ENCODE data around the gene ARL2BP.

Gene ARL2BP

GRCh38 chr16:57283214-57283958 lies 38.3 kb downstream of the ARL2BP start:
- no peak for DNase-seq

GRCh38 chr16:57283959-57284208 lies 38.8 kb downstream of the ARL2BP start:
- DNase-seq: no peak

DNA sequence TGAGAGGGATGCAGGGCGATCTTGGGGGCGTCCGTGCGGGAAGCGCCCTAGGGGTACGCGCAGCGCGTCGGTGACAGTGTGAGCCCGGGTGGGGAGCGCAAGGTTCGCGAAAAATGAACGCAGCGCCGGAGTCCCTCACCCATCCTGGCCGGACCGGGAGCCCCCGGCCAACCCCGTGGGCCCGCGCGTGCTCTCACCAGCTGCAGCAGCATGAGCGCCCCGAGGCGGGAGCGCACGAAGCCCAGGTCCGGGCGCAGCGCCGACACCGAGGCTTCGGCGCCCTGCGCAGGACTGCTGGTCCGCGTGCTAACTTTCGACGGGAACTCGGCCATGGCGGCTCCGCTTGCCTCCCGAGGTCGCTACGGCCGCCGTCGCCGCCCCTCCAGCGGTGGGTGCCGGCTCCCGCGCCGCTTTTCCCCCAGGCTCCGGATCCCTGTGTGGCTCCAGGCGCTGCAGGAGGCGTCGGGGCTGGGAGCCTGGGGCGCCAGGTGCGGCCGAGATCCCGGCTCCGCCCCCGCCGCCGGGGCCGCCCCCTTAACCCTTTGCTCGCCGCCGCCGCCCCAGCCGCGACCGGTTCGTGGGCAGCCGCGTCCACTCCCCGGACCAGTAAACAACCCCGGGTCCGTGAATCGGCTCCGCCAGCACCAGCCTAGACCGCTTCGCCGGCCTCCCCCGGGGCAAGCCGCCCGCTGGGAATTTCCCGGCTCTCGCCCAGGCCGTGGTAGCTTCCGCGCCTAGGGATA lies 39.3 kb downstream of the ARL2BP start, which contains the start of gene PLLP:
Gene PLLP, minus strand, starts transcription at position 464 of the 743 bp plus-strand sequence. Its CDS starts 132 bp downstream, at position 332.
- DNase-seq: peak; percentile 28 to 63 (median 45)

DNA sequence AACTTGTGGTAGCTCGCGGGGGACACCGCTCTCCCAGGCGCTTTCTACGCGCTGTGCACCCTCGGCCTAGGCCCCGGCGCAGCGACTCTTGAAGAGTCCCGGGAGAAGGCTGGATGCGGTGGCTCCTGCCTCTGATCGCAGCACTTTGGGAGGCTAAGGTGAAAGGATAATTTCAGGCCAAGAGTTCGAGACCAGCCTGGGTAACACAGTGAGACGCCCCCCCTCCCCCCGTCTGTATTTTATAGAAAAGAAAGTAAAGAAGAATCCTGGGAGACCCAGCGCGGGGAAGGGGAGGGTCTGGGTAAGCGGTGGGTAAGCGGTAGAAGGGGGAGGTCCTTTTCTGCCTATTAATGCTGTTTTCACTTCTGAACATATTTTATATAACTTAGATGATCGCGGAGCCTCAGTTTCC lies 39.9 kb downstream of the ARL2BP start:
- DNase-seq: no peak

DNA sequence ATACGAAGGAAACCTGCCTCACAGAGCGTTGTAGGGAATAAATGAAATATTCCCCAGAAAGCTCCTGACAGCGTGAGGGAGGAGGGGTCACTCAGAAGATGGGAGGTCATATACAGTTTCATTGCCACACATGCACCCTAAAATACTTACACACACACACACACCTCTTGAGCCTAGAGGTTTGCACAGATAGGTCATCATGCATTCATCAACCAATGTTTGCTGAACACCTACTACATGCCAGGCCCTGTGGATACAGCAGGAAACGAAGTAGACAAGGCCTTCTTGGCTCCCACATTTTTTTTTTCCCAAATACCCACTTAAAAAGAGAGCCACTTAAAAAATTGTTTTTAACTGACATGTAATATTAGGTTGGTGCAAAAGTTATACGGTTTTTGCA lies 40.3 kb downstream of the ARL2BP start:
- DNase-seq: no peak

DNA sequence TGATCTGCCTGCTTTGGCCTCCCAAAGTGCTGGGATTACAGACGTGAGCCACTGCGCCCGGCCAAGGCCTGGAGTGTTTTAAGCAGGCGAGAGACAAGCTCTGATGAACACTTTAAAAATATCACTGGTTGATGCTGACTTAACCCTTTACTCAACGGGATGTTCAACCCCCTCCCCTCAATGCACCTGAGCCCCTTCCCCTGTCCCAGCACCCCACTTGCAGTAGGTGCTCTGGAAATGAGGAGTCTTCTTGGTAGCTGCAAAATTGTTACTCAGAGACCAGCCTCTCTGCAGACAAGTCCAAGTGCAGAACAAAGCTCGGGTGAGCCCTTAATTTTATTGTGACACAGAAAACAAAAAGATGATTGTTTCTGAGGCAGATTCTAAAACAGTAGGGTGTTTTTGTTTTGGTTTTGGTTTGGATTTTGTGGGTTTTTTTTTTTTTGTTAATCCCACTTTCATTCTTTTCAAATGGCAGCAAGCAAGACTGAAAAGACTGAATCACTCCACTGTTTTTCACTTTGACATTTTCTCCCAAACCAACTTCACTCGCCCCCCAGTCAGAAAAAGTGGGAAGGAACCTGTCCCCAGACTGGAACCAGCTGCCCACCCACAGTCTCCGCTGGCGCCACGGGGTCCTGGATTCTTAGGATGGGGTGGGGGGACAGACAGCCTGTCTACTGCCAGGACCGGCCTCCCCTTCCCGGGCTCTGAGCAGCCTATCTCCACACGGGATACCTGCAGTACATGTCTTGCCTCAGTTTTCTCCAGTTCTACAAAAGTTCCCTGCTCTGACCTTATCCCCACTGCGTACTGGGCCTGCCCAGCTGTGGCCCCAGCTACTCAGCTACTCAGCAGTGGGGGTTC lies 44.6 kb downstream of the ARL2BP start:
- no peak for DNase-seq

DNA sequence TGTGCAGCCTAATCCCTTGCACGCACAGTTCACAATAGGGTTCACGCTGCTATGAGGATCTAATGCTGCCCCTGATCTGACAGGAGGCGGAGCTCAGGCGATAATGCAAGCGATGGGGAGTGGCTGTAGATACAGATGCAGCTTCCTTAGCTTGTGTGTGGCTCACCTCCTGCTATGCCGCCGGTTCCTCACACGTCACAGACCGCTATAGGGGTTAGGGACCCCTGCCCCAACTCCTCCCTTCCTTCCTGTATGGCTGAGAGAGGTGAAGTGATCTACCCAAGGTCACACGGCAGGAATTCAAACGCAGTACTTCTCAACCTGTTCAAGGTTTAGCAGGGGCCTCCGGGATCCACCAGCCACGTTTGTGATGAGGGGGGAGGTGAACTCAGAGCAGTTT lies 52.8 kb downstream of the ARL2BP start:
- DNase-seq: no peak

DNA sequence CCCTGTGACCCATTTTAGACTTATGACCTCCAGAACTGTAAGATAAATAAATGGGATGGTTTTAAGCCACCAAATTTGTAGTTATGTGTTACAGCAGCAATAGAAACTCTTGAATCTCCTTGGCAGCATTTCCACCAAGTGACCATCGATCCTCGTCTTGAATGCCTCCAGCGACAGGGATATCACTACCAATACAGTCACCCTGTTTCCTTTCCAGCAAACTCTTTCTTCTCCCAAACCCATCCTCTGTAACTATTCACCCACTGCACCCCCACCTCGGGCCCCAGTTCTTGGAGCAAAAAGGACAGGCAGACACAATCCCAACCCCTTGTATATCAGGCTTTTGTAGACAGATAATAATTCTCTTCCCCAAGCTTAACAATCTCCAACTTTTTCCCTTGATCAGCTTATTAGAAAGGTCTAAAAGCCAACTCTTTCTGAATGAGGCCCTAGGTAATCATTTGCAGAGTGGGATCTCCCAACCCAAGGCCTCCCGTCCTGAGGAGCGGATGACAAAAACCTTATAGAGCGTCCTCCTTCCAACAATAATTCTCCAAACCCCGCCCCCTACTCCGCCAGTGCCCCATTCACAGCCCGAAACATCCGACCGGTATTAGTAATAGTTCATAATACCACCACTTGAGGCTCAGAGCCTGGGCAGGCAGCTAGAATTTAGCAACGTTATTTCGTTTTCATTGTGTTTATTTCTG lies 54.1 kb downstream of the ARL2BP start:
- DNase-seq: no peak

- DNase-seq: peak; percentile 91 to 95 (median 94)
Measured at GRCh38 chr16:57299719-57300386, 54.8 kb downstream of the ARL2BP start.

GRCh38 chr16:57300387-57301125 lies 55.5 kb downstream of the ARL2BP start:
- peak; percentile 98 to 100 (median 99) for DNase-seq

- no peak for DNase-seq
Measured at GRCh38 chr16:57301126-57301817, 56.2 kb downstream of the ARL2BP start.

Measured in suppressor macrophage (primary cell).